8988T (cell line): ENCODE measurements around the gene PIGW.

Experiments used
- DNase-seq: peaks from one replicate; pipeline ENCODE4 v3.0.0; 2011

Gene PIGW

DNA sequence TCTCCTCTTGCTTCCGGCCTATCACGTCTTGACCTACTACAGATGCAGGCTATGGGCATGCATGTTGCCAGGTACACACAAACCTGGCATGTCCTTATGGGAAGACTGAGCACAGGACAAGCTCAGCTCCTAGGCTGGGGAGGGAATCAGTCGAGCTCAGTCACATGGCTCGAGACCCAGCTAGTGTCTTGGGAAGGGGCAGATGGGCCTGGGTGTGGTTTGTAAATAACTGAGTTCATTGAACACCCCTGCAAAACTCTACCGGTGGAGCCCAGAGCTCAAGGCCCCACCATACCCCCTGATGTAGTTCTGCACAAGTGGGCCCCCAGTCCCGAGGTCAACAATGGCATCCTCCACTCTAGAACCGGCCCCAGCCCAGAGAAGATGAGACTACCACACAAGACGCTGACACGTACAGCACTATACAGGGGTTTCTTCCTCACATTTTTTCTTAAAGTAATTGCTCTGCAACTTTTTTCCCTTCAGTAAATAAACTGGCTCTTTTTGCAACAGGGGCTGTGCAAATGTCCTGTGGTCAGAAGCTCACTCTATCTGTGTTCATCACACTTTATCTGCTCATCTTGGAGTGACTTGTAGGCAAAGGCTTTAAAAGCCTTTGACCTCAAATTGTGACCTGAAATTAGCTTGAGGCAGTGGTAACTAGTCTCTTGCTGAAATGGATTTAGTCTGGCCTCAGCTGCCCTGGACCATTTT is 25.4 kb upstream of the PIGW start:
- no peak for DNase-seq

DNA sequence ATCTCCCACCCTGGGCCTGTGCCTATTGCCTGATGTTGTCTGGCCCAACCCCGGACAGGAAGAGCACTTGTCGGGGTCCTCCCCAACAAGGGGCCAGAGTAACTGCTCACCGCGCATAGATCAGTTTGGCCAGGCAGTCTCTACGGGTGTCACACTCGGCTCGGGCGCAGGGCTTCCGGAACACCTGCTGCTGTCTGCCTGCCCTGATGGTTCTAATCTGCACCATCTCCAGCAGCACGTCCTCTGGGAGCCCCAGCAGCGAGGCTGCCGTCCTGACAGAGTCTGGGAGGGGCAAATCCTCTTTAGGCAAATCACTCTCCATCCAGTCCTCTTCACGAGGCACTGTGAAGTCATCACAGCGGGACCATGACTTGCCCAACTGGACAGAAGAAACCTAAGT is 24.2 kb upstream of the PIGW start:
- no peak for DNase-seq

DNA sequence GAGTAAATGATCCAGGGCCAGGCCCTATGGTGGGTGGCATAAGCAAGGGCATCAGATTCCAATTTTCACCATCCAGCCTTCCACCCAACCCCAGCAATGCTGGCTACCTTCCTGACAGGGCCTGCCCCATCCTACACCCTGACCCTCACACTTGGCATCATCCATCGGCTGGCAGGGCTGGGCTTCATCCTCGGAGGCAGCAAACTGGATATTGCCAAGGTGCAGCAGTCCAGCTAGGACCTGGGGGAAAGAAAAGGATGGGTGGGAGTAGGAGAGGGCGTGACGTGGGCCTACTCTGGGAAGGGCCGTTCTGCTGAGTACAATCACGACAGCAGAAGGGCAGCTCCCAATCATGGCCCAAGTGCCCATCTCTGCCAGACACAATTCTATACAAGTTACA is 23.6 kb upstream of the PIGW start:
- no peak for DNase-seq

DNA sequence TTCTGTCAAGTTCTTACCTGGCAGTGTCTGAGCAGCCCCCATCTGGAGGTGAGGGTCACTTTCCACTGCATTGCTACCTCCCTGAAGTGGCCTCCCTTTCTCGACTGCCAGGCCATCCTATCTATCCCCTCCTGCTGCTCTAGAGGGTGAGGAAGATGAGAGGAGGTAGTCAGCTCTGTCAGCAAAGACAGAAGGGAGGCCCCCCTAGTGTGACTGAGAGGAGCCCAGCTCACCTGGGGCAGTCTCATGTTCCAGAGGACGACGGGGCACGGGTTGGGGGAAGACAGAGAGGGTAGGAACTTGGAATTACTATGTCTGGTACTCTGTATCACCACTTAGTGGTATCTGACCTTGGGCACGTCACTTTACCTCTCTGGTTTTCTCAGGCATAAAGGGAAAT is 22.1 kb upstream of the PIGW start:
- no peak for DNase-seq

DNA sequence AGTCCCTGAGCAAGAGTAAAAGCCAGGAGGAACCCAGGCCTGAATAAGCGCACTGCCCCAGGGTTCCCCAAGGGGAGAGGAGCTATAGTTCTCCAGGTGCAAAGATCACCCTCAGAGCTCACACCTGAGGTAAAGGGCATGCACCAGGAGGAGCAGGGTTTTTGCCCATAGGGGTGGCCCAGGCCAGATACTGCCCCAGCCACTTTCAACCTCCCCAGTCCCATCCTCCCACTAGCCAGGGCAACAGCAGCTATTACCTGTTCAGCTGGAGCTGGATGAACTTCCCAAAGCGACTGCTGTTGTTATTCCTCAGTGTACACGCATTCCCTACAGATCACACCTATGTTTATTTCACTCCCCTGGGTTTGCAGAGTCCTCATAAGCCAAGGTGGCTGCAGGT is 19.9 kb upstream of the PIGW start:
- no peak for DNase-seq

DNA sequence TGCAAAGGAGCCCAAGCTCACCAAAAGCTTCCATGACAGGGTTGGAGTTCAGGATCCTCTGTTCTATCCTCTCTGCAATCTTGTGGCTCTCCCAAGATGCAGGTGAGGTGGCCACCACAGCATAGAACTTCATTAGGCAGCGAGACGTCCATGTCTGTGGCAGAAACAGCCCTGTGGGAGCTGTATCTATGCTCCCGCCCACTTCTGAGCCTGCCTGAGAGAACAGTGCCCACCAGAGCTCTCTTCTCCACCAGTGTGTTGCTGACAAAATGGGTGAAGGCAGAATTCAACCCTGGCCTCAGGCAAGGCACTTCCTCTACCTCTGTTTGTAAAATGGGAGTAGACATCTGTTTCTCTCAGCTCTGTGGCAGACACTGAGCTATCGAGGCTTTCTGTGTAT is 18.9 kb upstream of the PIGW start:
- no peak for DNase-seq

DNA sequence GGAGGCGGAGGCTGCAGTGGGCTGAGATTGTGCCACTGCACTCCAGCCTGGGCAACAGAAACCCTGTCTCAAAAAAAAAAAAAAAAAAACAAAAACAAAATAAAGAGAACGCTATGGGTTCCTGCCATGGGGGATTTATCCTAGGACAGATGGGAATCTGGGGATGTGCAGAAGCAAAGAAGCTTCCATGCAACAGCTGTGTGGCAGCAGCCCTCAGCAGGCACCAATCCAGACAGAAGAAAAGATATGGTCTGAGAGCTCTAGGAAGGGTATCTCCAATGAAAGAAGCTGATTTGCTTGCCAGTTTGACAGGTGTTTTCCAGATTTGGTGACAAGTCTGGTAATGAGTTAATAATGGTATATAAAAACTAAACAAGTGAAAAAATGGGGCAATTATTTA is 11.7 kb upstream of the PIGW start:
- DNase-seq, result no peak

DNA sequence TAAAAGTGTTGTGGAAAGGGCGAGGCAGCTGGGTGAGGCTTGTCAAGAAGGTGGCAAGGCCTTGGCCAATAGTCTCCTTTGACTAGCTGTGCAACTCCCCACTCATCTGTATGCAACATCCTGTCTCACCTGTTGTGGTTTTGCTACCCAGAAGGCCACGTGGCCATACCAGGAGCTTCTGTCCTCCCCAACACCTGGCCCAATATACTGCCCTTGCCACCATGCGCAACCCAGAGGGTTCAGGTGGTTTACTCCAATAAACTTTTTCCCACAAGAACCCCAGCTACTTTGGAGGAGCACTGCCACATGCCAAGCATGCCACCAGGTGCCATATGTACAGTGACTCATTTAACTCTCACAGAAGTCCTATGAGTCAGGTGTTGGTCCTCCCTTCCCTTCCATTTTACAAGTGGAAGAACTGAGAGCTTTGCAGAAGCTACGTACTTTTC is 10.3 kb upstream of the PIGW start:
- DNase-seq, result no peak

DNA sequence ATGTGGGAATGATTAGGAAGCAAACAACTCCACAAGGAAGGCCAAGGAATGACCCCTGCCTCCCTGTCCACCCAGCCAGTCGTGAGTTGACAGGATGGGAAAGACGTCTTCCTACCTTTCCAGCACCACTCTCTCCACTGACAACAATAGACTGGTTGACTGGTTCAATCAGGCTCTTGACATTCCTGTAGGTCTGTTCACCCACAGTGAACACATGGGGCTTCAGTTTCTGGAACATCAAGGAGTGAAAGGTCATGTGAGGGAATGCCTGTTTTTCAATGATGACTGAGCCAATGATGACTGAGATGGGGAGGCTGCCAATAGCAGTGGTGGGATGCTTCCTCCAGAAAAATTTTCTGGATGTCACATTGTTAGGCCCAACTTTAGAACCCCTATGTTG is 9.7 kb upstream of the PIGW start:
- no peak for DNase-seq

DNA sequence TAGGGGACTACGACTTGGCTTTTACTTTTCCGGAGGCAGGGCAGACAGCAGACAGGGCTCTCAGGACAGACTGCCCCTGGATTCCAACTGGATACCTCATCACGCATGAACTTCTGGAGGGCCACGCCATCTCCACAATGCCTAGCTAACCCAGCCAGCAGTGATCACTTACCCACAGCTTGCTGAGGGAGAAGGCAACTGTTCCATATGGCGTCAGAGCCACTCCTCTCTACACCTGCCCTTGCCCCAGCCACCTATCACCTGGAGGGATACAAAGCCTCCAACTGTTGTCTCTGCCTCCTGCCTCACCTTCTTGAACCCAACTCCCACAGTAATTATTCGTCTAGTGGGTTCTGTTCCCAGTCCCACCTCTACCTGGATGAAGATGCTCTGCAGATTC is 8.9 kb upstream of the PIGW start:
- no peak for DNase-seq

DNA sequence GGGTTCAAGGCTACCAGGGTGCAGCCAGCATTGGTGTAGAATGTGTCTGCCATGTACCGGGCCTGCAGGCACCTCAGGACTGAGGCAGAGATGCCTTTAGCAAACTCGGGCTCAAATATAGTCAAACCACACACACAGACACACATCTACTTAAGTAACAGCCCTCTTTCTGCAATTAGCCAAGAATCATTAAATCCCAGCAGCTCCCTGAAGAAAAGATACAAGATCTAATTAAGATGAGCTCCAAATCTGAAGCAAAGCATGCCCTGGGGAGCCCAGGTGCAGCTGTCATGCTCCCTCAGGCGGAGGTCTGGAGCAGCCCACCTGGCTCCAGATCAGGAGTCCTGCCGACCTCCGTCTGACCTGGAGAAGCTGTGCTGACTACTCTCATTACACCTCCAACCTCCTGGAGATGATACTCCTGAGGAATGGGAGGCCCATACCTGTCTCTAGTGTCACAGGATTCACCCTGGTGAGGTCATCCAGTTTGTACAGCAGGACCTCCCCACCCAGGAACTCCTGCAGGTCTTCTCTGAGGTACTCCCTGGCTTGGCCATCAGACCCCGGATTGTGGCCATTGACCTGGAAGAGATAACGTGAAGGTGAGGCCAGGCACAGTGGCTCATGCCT is 7.1 kb upstream of the PIGW start:
- no peak for DNase-seq

DNA sequence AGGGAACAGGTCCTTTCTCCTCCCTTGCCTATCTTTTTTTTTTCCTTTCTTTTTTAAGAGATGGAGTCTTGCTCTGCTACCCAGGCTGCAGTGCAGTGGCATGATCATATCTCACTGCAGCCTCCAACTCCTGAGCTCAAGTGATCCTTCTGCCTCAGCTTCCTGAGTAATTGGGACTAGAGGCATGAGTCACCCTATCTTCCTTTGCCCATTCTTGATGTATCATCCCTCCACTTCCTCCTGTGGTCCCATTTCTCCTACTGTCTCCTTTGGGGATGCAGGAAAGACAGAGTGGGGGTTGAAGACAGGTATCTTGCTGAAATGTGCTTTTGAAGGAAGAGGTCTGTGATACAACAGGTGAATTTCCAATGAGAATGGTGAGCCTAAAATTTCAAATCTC is 5.7 kb upstream of the PIGW start:
- DNase-seq, result no peak

DNA sequence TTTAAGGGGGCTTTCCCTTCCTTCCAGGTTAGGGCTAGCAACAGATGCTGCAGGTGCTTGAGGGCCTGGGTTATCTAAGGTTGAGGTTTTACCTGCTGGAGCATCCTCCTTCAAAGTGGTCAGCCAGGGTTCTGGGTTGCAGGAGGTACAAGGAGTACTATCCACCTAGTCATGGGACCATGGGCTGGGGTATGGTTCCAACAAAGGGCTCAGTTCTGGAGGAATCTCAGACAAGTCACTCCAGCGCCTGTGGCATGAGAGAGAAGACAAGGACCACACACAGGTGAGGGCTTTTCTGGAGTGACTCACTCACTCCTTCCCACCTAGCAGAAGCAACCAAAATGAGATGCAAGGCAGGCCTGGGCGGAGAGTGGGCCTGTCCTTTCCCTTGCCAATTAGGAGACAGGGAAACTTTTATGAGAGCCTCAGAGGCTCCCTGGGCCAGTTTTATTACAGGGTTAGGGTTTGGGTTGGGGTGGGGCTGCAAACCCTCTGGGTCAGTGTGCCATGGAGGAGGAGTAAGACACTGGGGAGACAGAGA is 2.3 kb upstream of the PIGW start:
- no peak for DNase-seq

DNA sequence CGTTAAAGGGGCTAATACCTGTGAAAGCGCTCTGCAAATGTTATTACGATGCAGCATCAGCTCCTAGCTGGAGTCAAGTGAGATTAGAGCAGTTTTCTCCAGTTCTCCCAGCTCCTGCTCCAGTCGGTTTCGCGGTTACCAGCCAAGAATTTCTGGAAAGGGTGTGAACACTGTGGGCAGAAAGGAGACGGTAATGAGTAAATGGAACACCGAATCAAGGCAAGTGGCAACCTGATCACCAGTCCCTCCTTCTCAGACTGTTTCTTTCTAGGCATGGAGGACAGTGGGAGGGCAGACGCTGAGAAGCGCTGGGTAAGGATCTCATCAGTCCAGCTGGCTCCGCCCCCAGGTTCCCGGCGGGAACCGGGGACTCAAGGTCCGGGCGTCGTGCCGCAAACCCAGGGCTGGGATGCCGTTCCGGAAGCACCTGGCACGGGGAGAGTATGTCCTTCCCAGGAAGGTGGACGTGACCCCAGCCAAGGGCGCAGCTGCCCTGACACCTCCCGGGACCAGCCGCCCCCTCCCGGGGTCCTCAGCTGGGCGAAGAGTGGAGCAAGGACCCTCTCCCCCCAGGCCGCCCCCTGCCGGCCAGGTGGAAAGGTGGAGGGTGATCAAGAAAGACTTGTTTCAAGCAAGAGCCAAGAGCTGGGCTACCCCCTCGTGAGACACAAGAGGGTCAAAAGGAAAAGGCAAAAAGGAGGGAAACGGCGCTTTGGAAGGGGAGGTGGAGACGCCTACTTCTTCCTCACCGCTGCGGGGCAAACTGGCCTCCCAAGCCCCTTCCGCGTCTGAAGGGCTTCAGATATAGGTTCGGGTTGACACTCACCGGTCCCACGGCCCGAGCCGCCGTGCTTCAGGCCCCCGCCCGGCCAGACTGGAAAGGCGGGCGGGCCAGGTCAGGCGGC is 600 bp upstream of the PIGW start:
- DNase-seq, result peak; percentile 33

DNA sequence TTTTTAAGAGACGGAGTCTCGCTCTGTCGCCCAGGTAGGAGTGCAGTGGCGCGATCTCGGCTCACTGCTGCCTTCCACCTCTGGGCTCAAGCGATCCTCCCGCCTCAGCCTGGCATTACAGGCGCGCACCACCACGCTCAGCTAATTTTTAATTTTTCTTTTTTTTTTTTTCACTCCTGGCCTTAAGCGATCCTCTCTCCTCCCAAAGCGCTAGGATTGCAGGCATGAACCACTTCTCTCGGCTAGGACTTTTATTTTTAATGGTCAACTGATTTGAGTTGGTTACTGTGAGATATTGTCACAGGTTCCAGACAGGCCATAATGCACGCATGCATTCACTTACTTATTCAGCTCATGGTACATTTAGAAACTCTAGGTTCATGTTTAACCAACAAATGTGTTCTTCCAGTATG is 888 bp downstream of the PIGW start:
- no peak for DNase-seq

DNA sequence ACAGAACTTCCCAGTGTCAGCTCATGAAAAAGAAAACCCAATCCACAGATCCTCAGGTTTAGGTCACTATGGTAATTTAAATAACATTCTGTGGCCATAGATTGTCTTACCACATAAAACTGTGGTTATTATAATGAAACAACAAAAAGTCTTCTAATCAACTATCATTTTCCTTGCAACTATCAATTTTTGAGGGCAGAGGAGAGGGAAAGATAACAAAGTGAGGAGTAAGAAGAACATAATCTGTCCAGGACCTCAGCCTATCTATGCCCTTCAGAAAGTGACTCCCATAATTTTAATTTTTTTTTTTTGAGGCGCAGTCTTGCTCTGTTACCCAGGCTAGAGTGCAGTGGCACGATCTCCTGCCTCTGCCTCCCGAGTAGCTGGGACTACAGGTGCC is 5.9 kb downstream of the PIGW start:
- DNase-seq, result no peak

DNA sequence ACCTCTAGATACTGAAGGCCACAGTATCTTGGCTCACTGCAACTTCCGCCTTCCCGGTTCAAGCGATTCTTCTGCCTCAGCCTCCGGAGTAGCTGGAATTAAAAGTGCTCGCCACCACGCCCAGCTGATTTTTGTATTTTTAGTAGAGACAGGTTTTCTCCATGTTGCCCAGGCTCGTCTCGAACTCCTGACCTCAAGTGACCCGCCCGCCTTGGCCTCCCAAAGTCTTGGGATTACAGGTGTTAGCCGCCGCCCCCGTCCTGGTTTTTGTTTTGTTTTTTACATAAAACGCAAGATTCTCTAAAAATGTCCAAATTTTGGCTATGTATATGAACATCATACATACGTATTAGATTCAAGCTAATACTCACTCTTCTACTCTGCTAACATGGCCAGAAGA is 8.0 kb downstream of the PIGW start:
- DNase-seq, result no peak

DNA sequence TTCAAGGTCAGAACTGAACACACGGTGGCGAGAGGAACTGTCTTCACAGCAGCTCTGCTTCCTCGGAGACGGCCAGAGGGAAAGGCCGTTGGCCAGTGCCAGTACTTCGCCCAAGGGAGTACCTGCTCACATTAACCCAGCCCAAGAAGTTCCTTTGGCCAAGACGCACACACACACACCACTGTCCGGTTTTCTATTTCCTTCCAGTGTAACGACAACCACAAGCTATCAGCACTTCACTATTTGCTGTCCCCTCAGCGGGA is 9.2 kb downstream of the PIGW start:
- DNase-seq, result no peak

DNA sequence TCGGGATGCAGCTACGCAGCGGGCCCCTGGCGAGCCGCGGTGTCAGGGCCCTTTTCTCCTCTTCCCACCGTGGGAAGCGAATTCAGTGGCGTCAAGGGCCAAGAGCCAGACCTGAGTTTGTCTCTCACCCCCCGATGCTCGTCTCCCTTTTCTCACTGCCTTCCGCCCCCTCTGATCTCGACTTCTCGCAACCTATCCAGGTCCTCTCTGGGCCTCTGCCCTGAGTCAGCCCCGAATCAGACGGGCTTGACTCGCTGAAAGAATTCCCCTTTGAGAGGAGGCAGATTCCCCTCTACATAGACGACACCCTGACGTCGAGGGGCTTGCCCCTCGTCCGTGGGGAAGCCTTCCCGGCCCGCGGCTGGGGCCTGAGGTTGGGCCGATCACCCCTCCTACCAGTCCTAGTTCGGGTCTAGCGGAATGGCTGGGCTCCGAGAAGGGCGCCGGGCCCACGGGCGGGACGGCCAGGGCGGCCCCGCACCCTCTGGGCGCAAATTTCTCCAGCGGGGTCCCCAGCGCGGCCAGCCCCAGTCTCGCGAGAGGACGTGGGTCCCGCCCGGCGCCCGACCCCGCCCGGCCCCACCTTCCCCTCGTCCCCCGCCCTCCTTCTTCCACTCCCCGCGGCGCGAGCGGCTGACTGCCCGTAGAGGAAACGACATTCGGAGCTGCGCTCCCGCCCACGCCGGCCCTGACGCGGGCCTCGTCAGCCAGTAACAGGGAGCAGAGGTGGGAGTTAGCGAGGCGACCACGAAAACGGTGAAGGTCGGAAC is 9.7 kb downstream of the PIGW start, which contains the start of gene GGNBP2:
TSS of gene GGNBP2 (plus strand) at position 613 of the 770 bp plus-strand sequence. CDS start 806 bp downstream, outside the sequence.
- DNase-seq, result peak; percentile 54

DNA sequence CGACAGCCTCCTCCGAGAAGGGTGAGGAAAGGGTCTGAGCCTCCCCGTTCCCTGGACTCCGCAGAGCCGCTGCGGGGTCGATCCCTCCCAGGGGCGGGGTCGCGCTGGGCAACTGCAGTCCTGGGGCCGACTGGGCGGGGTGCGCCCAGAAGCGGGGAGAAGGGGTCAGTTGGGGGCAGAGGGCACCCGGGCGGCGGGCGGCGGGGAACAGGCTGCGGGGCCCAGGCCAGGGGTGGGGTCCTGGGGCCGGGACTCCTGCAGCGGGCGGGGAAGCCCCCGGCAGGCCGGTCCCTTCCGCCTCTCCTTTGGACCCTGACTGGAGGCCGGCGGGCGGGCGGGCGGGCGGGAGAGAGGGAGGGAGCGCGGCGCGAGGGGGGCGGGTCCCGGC is 10.3 kb downstream of the PIGW start:
- DNase-seq, result no peak

DNA sequence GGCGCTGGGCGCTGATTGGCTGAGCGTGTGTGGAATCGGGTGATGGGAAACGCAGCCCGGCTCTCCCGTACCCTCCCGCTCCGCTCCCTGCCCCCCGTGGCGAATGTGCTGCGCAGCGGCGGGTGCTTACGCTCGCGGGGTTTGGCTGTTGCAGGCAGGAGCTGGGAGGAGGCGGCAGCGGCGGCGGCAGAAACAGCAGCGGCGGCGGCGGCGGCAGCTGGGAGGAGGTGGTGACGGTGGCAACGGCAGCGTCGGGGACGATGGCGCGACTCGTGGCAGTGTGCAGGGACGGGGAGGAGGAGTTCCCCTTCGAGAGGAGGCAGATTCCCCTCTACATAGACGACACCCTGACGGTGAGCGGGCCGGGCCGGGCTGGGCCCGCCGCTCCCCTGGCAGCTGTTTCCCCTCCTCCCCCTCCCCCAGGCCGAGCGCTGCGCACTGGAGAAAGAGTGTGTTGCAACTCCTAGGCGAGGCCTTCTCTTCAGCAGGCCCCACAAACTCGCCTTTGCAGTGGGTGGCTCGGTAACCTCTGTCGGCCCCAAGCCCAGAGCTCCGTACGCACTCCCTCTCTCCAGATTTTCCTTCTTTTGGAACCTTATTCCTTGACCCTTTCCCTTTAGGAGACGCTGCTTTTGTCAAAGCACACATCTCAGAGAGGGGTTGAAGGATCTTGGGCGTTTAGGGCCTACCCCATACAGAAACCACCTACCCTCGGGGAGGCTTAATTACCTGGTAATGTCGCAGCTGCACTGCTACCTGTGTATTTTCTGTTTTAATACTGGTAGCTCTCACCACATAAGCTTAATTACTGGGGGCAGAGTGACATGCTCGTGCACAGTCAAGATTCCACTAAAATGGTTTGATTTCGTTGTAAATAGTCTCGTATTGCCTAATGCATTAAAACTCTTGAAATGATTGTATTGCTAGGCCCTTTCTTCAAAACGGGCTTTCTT is 11.0 kb downstream of the PIGW start:
- peak; percentile 68 for DNase-seq
